SH-SY5Y (cell line): ENCODE measurements around the gene CDH1.

Source experiments
- GATA2 ChIP-seq: IDR thresholded peaks from 2 replicates; pipeline ENCODE4 v1.6.1; 2011; ENCODE audit warnings: mild to moderate bottlenecking, low read depth, low read length
- GATA3 ChIP-seq: IDR thresholded peaks from 2 replicates; pipeline ENCODE4 v1.6.1; 2011; ENCODE audit warnings: low read depth, mild to moderate bottlenecking, low read length, moderate library complexity

DNA sequence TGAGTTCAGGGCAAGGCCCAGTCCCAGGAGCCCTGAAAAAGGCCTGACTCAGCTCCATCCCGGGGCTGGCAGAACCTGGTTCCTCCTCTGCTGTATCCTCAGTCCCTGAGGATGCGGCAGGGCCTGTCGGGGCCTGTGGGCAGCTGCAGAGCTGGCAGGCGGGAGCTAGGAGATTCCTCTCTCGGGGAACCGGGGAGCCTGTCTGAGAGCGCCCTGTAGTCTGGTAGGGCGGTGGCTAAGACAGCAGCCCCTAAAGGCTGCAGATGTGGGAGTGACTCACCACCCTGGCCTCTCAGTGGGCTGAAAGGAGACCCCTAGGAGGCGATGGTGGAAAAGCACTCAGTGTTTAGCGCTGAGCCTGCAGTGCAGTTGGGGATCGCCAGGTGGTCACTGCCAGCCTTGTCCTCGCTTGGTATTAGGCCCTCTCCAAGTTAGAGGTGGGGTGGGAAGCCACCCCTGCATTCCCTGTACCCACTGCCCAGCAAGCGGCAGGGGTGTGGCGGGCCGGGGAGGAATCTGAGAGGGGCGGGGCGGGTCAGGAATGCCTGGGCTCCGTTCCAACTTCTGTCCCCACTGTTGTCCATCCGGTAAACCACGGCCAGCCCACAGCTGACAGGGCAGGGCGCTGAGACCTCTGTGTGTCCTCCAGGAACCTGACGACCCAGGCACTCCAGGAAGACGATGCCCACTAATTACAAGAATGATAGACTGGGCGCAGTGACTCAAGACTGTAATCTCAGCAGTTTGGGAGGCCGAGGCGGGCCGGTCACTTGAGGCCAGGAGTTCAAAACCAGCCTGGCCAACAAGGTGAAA lies 29.5 kb upstream of the CDH1 start:
- no peak for TF ChIP-seq GATA2
- no peak for TF ChIP-seq GATA3
